ENCODE measurements around the gene CBFB.
"Not testable (repeated sequence)": the region's sequence is repeated elsewhere in the genome, so short reads cannot be mapped to it uniquely, and the experiment has no call there.

The CBFB gene

DNA sequence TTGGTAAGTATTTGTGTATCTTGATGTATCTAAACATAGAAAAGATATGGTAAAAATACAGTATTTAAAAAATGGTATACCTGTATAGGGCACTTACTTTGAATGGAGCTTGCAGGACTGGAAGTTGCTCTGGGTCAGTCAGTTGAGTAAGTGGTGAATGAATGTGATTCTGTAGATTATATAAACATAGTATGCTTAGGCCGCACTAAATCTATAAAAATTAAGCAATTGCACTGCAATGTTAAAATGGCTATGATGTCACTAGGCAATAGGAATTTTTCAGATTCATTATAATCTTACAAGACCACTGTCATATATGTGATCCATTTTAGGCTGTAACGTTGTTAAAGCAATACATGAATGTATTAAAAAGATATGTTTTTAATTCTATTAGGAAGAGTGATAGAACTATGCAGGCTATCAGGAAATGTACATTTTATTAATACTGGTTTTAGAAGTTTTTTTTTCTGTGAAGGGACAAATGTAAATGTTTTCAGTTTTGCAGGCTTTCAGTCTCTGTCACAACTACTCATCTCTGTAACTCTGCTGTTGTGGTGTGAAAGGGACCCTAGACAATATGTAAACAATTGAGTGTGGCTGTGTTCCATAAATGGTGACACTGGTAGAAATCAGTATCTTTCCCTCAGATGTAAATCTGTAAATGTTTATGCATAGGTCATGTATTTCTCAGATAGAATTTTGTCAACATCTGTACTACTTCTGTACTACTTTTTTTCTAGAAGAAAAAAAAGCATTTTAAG, 10.5 kb downstream of the CBFB start:
- peak; percentile 67 for FAIRE-seq
- no peak for DNase-seq (ENCODE audit: extremely low spot score, insufficient read length, low read depth)

DNA sequence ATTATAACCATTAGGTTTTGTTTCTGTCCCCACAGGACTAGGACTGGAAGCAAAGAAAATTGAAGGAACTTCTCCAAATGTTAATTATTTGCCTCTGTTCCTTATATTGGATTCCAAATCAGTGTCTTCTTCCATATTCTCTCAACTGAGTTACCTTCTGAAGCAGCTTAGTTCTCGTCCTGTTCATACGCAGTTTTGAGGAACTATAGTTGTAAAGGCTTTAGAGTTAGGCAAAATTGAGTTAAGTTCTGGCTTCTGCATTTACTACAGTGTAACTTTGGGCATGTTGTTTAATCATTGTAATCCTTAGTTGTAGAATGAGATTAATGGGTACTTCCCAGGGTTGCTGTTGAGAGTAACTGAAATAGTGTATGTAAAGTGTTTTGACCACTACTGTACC, 11.2 kb downstream of the CBFB start:
- FAIRE-seq (no peak), DNase-seq (ENCODE audit: extremely low spot score, insufficient read length, low read depth) (no peak)

DNA sequence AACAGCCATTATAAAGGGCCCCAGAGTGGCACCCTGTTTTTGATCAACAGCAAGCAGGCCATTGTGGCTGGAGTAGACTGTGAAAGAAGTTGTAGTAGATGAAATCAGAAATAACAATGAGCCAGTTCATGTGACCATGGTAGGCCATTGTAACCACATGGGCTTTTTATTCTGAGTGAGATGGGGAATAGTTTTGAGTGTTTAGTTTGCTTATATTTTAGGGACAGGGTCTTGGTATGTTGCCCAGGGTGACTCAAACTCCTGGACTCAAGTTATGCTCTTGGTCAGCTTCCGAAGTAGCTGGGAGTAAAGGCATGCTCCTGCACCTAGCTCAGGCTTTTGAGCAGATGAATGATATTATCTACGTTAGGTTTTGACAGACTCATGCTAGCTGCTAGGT, 12.0 kb downstream of the CBFB start:
- DNase-seq (ENCODE audit: extremely low spot score, insufficient read length, low read depth) (no peak), FAIRE-seq (no peak)

DNA sequence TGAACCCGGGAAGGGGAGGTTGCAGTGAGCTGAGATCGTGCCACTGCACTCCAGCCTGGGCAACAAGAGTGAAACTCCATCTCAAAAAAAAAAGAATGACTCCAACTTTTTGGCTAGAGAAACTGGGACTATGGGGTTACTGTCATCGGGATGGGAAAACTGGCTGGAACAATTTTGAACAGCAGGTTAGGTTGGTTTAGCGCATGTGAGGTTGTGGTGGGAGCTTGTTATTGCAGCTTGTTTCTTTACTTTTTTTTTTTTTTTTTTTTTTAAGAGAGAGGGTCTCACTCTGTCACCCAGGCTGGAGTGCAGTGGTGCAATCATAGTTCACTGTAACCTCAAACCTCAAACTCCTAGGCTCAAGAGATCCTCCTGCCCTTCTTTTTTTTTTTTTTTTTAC, 12.6 kb downstream of the CBFB start:
- not testable (repeated sequence) for FAIRE-seq; DNase-seq (ENCODE audit: extremely low spot score, insufficient read length, low read depth)

DNA sequence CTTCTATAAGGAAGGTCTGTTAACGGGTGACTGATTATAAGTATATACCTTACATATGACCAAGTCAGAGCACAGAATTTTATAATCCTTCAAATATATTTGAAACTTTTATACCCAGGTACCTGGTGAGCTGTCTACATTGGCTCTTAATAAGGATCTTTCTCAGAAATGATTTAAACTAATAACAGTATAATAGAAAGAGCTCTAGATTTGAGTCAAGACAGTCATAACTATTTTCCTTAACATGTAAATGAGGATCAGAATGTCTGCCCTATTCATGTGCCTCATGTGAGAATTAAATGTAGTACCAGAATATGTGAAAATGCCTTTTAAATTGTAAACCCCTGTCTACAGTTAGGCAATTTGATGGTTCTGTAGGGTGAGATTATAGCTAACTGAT, 14.5 kb downstream of the CBFB start:
- FAIRE-seq, result no peak

GRCh38 chr16:67050796-67051195, 21.8 kb downstream of the CBFB start:
- FAIRE-seq (no peak), DNase-seq (ENCODE audit: extremely low spot score, insufficient read length, low read depth) (no peak)

More for the DNA sequence above, 14.5 kb downstream of the CBFB start:
- no peak for DNase-seq (ENCODE audit: extremely low spot score, insufficient read length, low read depth)

DNA sequence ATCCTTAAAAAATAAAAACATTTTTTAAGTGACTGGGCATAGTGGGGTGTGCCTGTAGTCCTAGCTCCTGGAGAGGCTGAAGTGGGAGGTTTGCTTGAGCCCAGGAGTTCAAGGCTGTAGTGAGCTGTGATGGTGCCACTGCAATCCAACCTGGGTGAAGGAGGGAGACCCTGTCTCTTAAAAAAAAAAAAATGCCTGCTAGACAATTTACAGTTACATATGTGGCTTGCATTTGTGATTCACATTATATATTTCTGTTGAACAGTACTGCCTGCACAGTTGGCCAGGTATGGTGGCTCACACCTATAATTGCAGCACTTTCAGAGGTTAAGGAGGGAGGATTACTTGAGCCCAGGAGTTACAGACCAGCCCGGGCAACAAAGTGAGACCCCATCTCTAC, 23.4 kb downstream of the CBFB start:
- FAIRE-seq, result no peak

GRCh38 chr16:67053767-67054334, 24.9 kb downstream of the CBFB start:
- FAIRE-seq (no peak), DNase-seq (ENCODE audit: extremely low spot score, insufficient read length, low read depth) (no peak)

More for the DNA sequence above, 23.4 kb downstream of the CBFB start:
- no peak for DNase-seq (ENCODE audit: extremely low spot score, insufficient read length, low read depth)

- no peak for DNase-seq (ENCODE audit: extremely low spot score, insufficient read length, low read depth)
- FAIRE-seq, result no peak
Measured at GRCh38 chr16:67054901-67055300, 26.0 kb downstream of the CBFB start.

GRCh38 chr16:67055712-67056487, 27.0 kb downstream of the CBFB start:
- DNase-seq (ENCODE audit: extremely low spot score, insufficient read length, low read depth), result no peak

GRCh38 chr16:67063008-67063407, 34.1 kb downstream of the CBFB start:
- DNase-seq (ENCODE audit: extremely low spot score, insufficient read length, low read depth), result no peak
- peak; percentile 74 for FAIRE-seq

More at GRCh38 chr16:67055712-67056487, 27.0 kb downstream of the CBFB start:
- no peak for FAIRE-seq

DNA sequence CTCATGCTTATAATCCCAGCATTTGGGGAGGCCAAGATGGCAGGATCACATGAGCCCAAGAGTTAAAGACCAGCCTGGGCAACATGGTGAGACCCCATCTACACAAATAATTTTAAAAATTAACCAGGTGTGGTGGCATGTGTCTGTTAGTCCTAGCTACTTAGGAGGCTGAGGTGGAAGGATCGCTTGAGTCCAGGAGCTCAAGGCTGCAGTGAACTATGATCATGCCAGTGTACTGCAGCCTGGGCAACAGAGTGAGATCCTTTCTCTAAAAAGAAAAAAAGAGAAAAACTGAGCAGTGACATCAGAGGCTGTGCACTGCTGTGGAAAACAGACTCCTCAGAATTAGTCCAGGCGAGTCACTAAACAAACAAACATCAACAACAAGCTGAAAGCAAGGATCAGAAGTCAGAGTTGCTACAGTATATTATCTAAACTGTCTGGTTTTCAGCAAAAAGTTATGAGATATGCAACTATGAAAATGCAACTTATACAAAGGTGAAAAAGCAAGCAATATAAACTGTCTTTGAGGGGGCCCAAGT, 39.3 kb downstream of the CBFB start:
- DNase-seq (ENCODE audit: extremely low spot score, insufficient read length, low read depth) (no peak), FAIRE-seq (no peak)

DNA sequence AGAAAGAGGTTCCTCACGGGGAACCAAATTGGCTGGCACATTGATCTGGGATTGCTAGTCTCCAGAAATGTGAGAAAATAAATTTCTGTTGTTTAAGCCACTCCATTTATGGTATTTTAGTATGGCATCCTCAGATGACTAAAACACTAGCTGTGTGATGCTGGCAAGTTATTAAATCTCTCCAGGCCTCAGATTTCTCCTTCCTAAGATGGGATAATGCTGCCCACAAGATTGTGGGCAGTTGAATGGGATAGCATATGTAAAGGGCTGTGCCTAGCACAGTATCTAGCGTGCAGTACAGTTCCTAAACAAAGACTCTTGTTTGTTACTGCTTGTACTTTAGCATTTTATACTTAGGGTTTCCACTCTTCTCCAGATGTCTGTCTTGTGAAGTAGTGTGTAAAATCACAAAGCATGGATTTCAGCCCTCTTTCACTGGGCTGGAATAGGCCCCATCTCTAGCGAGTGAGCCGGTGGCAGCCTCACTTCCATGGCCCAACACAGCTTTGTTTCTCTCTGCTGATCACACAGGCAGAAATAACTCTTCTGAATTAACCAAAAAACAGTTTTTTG, 42.6 kb downstream of the CBFB start:
- no peak for DNase-seq (ENCODE audit: extremely low spot score, insufficient read length, low read depth)
- no peak for FAIRE-seq

GRCh38 chr16:67075331-67075730, 46.4 kb downstream of the CBFB start:
- DNase-seq (ENCODE audit: extremely low spot score, insufficient read length, low read depth) (no peak), FAIRE-seq (no peak)

DNA sequence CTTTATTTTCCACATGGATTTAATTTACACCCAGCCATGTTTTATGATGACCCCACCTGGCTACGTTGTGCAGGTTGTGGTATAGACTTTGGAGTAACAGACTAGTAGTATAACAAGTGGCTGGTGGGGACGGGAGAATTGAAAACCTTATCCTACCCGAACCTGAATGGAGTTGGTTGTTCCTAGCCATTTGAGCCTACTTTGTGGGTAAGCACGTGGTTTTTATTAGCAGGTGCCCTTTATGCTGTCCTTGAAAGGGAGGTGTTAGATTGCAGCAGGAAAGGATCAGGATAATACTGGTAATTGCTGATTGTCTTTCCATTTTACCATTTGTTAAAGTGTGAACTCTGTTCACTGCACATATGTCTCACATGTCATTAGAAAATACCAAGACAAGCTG, 48.9 kb downstream of the CBFB start:
- no peak for DNase-seq (ENCODE audit: extremely low spot score, insufficient read length, low read depth)
- FAIRE-seq, result no peak

- DNase-seq (ENCODE audit: extremely low spot score, insufficient read length, low read depth) (no peak), FAIRE-seq (peak; percentile 41)
Measured at GRCh38 chr16:67082100-67082499, 53.2 kb downstream of the CBFB start.

- no peak for FAIRE-seq
Measured at GRCh38 chr16:67082891-67083290, 53.9 kb downstream of the CBFB start.

DNA sequence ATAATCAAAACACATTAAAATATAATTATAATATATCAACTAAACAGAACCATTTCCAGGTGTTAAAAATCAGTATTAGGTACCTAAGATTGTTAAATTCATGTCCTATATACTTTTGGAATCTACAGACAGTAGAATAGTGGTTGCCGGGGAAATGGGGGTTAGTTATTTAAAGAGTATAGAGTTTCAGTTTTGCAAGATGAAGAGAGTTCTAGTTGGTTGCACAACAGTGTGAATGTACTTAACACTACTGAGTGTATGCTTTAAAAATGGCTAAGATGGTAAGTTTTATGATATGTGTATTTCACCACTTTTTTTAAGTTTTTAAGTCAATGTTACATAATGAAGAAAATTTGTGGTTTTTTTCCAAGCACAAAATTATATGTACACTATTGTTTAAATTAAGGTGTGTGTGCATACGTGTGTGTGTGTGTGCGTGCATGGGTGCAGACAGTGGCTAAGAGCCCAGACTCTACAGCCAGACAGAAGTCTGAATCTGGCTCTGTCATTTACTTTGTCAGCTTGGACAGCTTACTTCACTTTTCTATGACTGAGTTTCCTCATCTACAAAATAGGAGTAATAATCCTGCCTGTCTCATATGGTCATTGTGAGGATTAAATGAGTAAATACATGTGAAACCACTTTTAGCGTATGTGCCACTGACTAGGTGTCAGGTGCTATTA, 55.5 kb downstream of the CBFB start:
- DNase-seq (ENCODE audit: extremely low spot score, insufficient read length, low read depth), result no peak
- peak; percentile 72 for FAIRE-seq

More at GRCh38 chr16:67082891-67083290, 53.9 kb downstream of the CBFB start:
- no peak for DNase-seq (ENCODE audit: extremely low spot score, insufficient read length, low read depth)

- DNase-seq (ENCODE audit: extremely low spot score, insufficient read length, low read depth) (no peak), FAIRE-seq (no peak)
Measured at GRCh38 chr16:67086822-67087221, 57.9 kb downstream of the CBFB start.

DNA sequence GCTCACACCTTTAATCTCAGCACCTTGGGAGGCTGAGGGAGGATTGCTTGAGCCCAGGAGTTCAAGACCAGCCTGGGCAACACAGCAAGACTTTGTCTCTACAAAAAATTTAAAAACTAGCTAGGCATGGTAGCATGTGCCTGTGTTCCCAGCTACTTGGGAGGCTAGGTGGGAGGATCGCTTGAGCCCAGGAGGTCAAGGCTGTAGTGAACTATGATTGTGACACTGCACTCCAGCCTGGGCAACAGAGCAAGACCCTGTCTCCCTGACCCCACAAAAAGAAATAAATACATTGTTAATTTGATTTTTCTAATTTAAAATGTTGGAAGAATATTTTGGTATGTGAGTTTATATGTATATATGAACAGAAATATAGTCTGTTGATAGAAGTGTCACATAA, 58.3 kb downstream of the CBFB start:
- no peak for DNase-seq (ENCODE audit: extremely low spot score, insufficient read length, low read depth)

More for the DNA sequence above, 58.3 kb downstream of the CBFB start:
- FAIRE-seq, result no peak
